HEK293 (cell line): ENCODE results near the gene PDSS2.

Experiments
- CTCF ChIA-PET: fragments of 350-600 bp; formaldehyde crosslinking; extraction: SDS; loops from one replicate; lab custom pipeline; 2021; ENCODE audit warnings: antibody characterized with exemption; lab: Yijun Ruan, JAX
- POLR2A ChIA-PET: fragments of 300-600 bp; formaldehyde crosslinking; extraction: SDS; loops from one replicate; lab custom pipeline; 2020; ENCODE audit warnings: antibody characterized with exemption, inconsistent platforms; lab: Yijun Ruan, JAX
- H3K27ac ChIP-seq: fragments of 200-500 bp; sonication (Bioruptor generic); 2 replicates; pipeline ENCODE4 v1.5.1; 2014; ENCODE audit warnings: low read depth, low read length, control low read depth, inconsistent platforms; ENCODE audit errors: extremely low read depth
- H3K36me3 ChIP-seq, 2 experiments: fragments of 200-500 bp in 1 of 2; sonication (Bioruptor generic) in 1 of 2; 1 replicate in 1 of 2; 2 replicates in 1 of 2; pipeline ENCODE4 v1.5.1; 2014 to 2017; ENCODE audit warnings: inconsistent platforms in 2 of 2, low read length in 2 of 2; ENCODE audit not compliant: control insufficient read depth in 2 of 2, insufficient read depth in 1 of 2
- H3K4me1 ChIP-seq: fragments of 200-500 bp; sonication (Bioruptor generic); 2 replicates; pipeline ENCODE4 v1.5.1; 2014; ENCODE audit warnings: mild to moderate bottlenecking, low read length, inconsistent platforms; ENCODE audit not compliant: control insufficient read depth, insufficient read depth
- H3K4me3 ChIP-seq: 2 replicates; pipeline ENCODE4 v1.5.1; 2011; ENCODE audit warnings: low read depth, mild to moderate bottlenecking, control low read depth, low read length, moderate library complexity
- H3K9me3 ChIP-seq: fragments of 200-500 bp; sonication (Bioruptor generic); 2 replicates; pipeline ENCODE4 v1.5.1; 2014; ENCODE audit warnings: low read depth, low read length, inconsistent platforms; ENCODE audit not compliant: control insufficient read depth, insufficient read depth
- IKZF3 ChIP-seq: fragments of 450-650 bp; IDR thresholded peaks from 2 replicates; pipeline ENCODE4 v1.5.0; 2018; ENCODE audit warnings: missing biosample characterization, mild to moderate bottlenecking, missing genetic modification characterization, moderate library complexity
- MZF1 ChIP-seq: fragments of 450-650 bp; formaldehyde crosslinking; IDR thresholded peaks from 2 replicates; pipeline ENCODE4 v1.5.1; 2017; ENCODE audit warnings: missing biosample characterization, missing genetic modification characterization, borderline replicate concordance
- OSR2 ChIP-seq: fragments of 450-650 bp; formaldehyde crosslinking; IDR thresholded peaks from 2 replicates; pipeline ENCODE4 v1.5.1; 2016; ENCODE audit warnings: missing biosample characterization, missing genetic modification characterization
- ZNF175 ChIP-seq: fragments of 450-650 bp; formaldehyde crosslinking; IDR thresholded peaks from 2 replicates; pipeline ENCODE4 v1.5.1; 2016; ENCODE audit warnings: missing biosample characterization, missing genetic modification characterization
- ZNF223 ChIP-seq: fragments of 450-650 bp; formaldehyde crosslinking; IDR thresholded peaks from 2 replicates; pipeline ENCODE4 v1.5.1; 2016; ENCODE audit warnings: missing biosample characterization, missing genetic modification characterization
- ZNF518A ChIP-seq: fragments of 450-650 bp; formaldehyde crosslinking; conservative IDR thresholded peaks from 2 replicates; pipeline ENCODE4 v1.5.1; 2016; ENCODE audit warnings: low read depth, missing biosample characterization, missing genetic modification characterization
- ZNF555 ChIP-seq: fragments of 450-650 bp; formaldehyde crosslinking; conservative IDR thresholded peaks from 2 replicates; pipeline ENCODE4 v1.5.1; 2017; ENCODE audit warnings: missing biosample characterization, mild to moderate bottlenecking, missing genetic modification characterization, inconsistent platforms
- ZNF660 ChIP-seq: fragments of 450-650 bp; IDR thresholded peaks from 2 replicates; pipeline ENCODE4 v1.5.1; 2018; ENCODE audit warnings: missing biosample characterization, mild to moderate bottlenecking, missing genetic modification characterization
- ZNF707 ChIP-seq: fragments of 450-650 bp; formaldehyde crosslinking; IDR thresholded peaks from 2 replicates; pipeline ENCODE4 v1.5.1; 2016; ENCODE audit warnings: missing biosample characterization, missing genetic modification characterization
- ZSCAN16 ChIP-seq: fragments of 450-650 bp; formaldehyde crosslinking; IDR thresholded peaks from 2 replicates; pipeline ENCODE4 v1.5.1; 2016; ENCODE audit warnings: missing biosample characterization, missing genetic modification characterization
- ZSCAN18 ChIP-seq: fragments of 450-650 bp; formaldehyde crosslinking; IDR thresholded peaks from 2 replicates; pipeline ENCODE4 v1.5.1; 2016; ENCODE audit warnings: missing biosample characterization, missing genetic modification characterization
- TF ChIP-seq, protein P1 (sequence below): fragments of 450-650 bp; formaldehyde crosslinking; IDR thresholded peaks from 2 replicates; pipeline ENCODE4 v1.5.1; 2017; ENCODE audit warnings: missing biosample characterization, missing genetic modification characterization
- TF ChIP-seq, protein P2 (sequence below): IDR thresholded peaks from 2 replicates; pipeline ENCODE4 v1.6.1; 2011; ENCODE audit warnings: mild to moderate bottlenecking, low read depth, low read length, borderline replicate concordance

The PDSS2 gene

DNA sequence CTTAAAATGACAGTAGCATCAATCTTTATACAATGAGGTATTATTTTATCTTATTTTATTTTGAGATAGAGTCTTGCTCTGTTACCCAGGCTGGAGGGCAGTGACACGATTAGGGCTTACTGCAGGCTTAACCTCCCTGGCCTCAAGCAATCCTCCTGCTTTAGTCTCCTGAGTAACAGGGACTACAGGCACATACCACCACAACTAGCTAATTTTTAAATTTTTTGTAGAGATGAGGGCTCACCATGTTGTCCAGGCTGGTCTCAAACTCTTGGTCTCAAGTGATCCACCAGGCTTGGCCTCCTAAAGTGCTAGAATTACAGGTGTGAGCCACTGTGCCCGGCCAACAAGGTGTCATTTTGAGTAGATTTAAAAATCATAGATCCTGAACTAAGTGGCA is 125.9 kb downstream of the PDSS2 start:
- TF ChIP-seq ZNF223 (tag by site-specific recombination) (no peak), ZNF555 (tag by site-specific recombination) (no peak), ZNF660 (no peak), OSR2 (tag by site-specific recombination) (no peak), MZF1 (tag by site-specific recombination) (no peak), ZNF707 (tag by site-specific recombination) (no peak), ZSCAN16 (no peak), ZNF175 (no peak), ZSCAN18 (no peak)
- TF ChIP-seq, protein P1, sequence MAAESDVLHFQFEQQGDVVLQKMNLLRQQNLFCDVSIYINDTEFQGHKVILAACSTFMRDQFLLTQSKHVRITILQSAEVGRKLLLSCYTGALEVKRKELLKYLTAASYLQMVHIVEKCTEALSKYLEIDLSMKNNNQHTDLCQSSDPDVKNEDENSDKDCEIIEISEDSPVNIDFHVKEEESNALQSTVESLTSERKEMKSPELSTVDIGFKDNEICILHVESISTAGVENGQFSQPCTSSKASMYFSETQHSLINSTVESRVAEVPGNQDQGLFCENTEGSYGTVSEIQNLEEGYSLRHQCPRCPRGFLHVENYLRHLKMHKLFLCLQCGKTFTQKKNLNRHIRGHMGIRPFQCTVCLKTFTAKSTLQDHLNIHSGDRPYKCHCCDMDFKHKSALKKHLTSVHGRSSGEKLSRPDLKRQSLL (tag by site-specific recombination): no peak
- CTCF ChIA-PET: interaction anchor here (0.6 kb wide), 1 partner anchor 213 kb away, joined by 3 read pairs; no protein-coding TSS in a partner anchor
- H3K27ac ChIP-seq: no peak overlapping the region
- no peak overlapping the region for H3K4me3 ChIP-seq
- H3K4me1 ChIP-seq: no peaks in the 10 kb centered on the region; the same call in 1 of the 2 replicates
- POLR2A ChIA-PET: no interaction called here
- no peaks in the 10 kb centered on the region for H3K36me3 ChIP-seq
- H3K9me3 ChIP-seq: no peaks in the 10 kb centered on the region

GRCh38 chr6:107331409-107332386 is 127.7 kb downstream of the PDSS2 start:
- H3K9me3 ChIP-seq: no peaks in the 10 kb centered on the region
- no peak overlapping the region for H3K27ac ChIP-seq

More at GRCh38 chr6:107331409-107332386, 127.7 kb downstream of the PDSS2 start:
- POLR2A ChIA-PET: interaction anchor here (1.5 kb wide), 1 partner anchor 17 kb away, joined by 4 read pairs; no protein-coding TSS in a partner anchor
- CTCF ChIA-PET: interaction anchor here (0.5 to 1.9 kb wide), 6 partner anchors 12 to 153 kb away, joined by 3 to 5 read pairs (median 4); no protein-coding TSS in a partner anchor
- no peak for TF ChIP-seq IKZF3 (tag by site-specific recombination)
- TF ChIP-seq, protein P2, sequence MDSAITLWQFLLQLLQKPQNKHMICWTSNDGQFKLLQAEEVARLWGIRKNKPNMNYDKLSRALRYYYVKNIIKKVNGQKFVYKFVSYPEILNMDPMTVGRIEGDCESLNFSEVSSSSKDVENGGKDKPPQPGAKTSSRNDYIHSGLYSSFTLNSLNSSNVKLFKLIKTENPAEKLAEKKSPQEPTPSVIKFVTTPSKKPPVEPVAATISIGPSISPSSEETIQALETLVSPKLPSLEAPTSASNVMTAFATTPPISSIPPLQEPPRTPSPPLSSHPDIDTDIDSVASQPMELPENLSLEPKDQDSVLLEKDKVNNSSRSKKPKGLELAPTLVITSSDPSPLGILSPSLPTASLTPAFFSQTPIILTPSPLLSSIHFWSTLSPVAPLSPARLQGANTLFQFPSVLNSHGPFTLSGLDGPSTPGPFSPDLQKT: no peak
- no peak for TF ChIP-seq ZNF518A (tag by site-specific recombination)
- no peaks in the 10 kb centered on the region; the same call in 1 of the 2 replicates for H3K4me1 ChIP-seq
- no peaks in the 10 kb centered on the region for H3K36me3 ChIP-seq
- no peak overlapping the region for H3K4me3 ChIP-seq
